Measurements from ENCODE around the gene ERLEC1.

GRCh38 chr2:53852532-53852931, 65.7 kb downstream of the ERLEC1 start:
- TF ChIP-seq EP300 (IDR thresholded peaks at IDR 0.05) = no peak
- TF ChIP-seq POLR2AphosphoS5 (IDR thresholded peaks at IDR 0.05) = no peak
- no peak for TF ChIP-seq CTCF (IDR thresholded peaks at IDR 0.05)
- no peak for TF ChIP-seq POLR2A (IDR thresholded peaks at IDR 0.05)
